GM21619 (cell line): ENCODE results near the gene FRK.
"Not testable (repeated sequence)": the region's sequence is repeated elsewhere in the genome, so short reads cannot be mapped to it uniquely, and the experiment has no call there.

Experiments used
- ATAC-seq: cut with Tn5 transposase; IDR thresholded peaks from one replicate; pipeline ENCODE4 v1.9.1; 2021; ENCODE audit not compliant: unreplicated experiment

Gene FRK

DNA sequence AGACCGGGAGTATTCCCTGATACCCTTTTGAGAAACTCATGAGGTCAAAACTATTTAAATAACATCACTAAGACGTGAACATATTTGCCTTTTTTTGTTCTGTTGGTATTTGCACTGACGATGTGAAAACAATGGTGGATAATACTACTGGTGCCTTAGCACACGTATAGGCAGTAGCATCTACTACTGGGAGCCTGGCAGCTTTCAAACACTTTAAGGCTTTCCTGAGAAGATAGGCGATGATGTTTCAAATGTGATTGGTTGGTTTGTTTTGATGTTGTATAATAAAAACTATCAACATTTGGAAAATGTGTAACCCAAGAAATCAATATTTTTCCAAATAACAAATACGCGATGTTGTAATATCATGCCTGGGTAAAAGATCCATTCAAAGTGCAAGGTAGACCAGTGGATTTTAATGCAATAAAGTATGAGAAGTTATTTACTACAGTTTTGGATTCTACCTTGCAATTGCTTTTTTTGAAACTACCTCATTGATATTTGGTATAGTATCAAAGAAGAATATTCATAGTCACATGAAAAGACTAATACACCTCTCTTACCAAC, 166.2 kb downstream of the FRK start:
- ATAC-seq: no peak

- no peak for ATAC-seq
Observed at GRCh38 chr6:115891750-115892149, 168.9 kb downstream of the FRK start.

DNA sequence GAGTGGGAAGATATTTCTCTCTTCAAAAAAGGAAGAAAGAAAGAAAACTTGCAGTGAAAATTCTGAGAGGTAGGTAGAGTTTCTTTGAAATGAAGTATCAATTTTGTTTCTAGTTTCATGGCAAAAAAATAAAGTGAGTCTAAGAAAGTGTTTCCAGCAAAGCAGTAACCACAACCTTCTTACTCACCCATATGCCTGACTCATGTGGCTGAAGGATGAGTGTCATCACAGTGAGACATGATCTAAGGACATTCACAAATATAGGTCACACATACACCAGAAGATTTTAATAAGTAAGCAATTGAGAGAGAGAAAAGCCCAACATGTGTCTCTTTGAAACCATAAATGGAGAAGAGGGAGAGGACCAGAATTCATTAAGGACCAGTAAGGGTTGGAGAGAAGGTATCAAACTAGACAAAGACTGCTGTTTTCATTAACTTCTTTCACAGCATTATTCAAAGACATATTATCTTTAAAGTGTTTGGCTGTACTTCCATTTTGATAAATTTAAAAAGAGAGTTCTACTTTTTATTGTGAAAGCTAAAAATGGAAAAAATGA, 169.5 kb downstream of the FRK start:
- ATAC-seq: peak; percentile 98

DNA sequence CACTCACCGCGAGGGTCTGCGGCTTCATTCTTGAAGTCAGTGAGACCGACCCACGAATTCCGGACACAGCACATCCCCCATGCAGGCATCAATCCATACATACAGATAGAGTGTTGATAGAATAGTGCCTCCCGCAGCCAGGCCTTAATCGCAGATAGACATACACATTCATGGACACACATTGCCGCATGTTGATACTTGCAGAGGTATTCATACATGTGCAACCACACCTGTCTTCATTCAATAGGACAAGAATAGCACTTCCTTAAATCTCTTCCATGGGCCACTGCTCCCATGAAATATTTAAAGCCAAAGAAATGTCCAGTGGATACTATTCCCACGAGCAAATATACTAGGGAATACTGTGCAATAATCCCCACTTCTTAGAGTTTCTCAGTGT, 170.5 kb downstream of the FRK start:
- ATAC-seq: no peak

DNA sequence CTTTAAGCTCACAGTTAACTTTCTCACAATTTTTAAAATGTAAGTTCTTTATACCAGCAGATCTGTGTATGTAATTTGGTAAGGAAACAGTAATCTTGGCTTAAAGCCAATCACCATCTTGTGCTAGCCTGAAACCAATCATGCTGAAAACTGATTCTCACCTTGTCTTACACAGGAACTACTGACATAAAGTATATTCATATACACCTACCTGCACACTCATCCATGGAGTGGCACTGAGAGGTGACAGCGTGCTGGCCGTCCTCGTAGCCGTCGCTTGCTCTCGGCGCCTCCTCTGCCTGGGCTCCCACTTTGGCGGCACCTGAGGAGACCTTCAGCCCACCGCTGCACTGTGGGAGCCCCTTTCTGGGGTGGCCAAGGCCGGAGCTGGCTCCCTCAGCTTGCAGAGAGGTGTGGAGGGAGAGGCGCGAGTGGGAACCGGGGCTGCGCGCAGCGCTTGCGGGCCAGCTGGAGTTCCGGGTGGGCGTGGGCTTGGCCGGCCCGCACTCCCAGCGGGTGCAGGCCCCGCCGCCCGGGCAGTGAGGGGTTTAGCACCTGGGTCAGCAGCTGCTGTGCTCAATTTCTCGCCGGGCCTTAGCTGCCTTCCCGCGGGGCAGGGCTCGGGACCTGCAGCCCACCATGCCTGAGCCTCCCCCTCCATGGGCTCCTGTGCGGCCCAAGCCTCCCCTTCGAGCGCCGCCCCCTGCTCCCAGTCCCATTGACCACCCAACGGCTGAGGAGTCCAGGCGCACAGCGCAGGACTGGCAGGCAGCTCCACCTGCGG, 171.8 kb downstream of the FRK start:
- ATAC-seq: not testable (repeated sequence)

DNA sequence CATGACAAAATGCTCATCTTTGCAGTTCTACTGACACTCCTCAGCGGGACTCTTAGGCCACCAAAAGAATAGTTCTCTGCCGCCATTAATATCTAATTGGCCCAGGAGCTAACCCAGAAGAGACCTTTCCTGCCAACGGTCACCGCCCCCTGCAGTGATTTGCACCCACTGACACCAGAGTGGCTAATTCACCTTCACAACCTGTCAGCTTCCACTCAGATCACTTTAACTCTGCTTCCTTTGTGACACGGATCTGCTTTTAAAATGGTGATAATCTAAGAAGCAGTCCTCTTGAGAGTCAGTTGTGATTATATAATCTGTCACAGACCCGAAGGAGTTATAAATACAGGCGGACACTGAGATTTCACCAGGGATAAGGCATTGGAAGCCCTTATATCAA, 172.8 kb downstream of the FRK start:
- ATAC-seq: no peak

- ATAC-seq: peak; percentile 55
Observed at GRCh38 chr6:115885636-115886366, 174.9 kb downstream of the FRK start.

DNA sequence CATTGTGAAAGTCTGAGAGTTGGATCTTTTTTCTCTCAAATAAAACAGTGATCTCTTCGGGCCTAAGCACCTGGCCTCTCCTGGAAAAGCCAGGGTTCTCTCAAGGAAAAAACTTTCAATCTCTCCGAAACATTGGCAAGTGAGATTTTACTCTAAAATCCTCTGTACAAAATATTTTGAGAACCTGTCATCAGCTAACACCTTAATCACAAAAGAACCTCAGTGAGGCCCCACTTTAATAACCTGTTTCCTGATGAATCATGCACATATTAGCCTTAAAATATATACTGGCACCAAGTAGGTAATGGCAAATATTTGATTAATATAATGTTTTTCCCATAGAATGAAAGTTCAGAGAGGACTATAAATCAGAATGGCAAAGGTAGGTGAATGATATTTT, 177.9 kb downstream of the FRK start:
- ATAC-seq: no peak

DNA sequence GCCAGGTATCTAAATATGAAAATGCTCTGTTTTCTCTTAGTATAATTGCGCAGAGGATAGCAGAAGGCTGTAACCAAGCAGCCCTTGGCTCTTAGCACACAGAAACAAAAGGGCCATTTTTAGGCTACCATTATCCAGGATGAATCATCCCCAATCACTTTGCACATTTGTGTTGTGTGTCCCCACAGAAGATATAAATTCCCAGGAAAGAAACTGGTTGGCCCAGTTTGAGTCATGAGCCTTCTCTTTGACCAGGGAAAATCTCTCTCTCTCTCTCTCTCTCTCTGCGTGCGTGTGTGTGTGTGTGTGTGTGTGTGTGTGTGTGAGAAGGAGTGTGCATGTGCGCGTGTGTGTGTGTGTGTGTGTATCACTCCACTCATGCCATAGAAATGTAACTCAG, 178.5 kb downstream of the FRK start:
- no peak for ATAC-seq
